Gastrocnemius medialis (tissue), 4 donors: ENCODE data around the gene SORCS1. TPM values are rescaled to one million over a fixed set of nuclear protein-coding genes. Genes with fewer than 3 reads are reported as not detected.

Experiments used
- ATAC-seq, 2 donors: fragments of 150-250 bp; one replicate each; pipeline ENCODE4 v1.9.1; 2016
- DNase-seq, 2 donors: peaks; one replicate each; pipeline ENCODE4 v3.0.0-alpha.2; 2019
- H3K27ac ChIP-seq, 4 donors: fragments of 200-600 bp; sonication (generic); 1 replicate in 1 of 4; 2 replicates in 3 of 4; pipeline ENCODE4 v1.5.1; 2016 to 2018; ENCODE audit warnings: mild to moderate bottlenecking in 2 of 4, moderate library complexity in 1 of 4
- H3K27me3 ChIP-seq, 3 donors: fragments of 200-600 bp; sonication (generic) in 2 of 3; 1 replicate in 1 of 3; 2 replicates in 2 of 3; pipeline versions ENCODE4 v1.5.1 to v1.6.0; 2016 to 2019; ENCODE audit warnings: mild to moderate bottlenecking in 1 of 3, moderate library complexity in 1 of 3
- H3K36me3 ChIP-seq, 2 donors: fragments of 200-600 bp; sonication (generic) in 1 of 2; one replicate each; pipeline ENCODE4 v1.5.1; 2017 to 2018
- H3K4me1 ChIP-seq, 2 donors: fragments of 200-600 bp; sonication (generic) in 1 of 2; one replicate each; pipeline ENCODE4 v1.5.1; 2016 to 2017; ENCODE audit warnings: mild to moderate bottlenecking in 2 of 2
- H3K4me3 ChIP-seq, 4 donors: fragments of 200-600 bp; sonication (generic) in 3 of 4; 1 replicate in 1 of 4; 2 replicates in 3 of 4; pipeline ENCODE4 v1.5.1; 2016 to 2019; ENCODE audit warnings: mild to moderate bottlenecking in 2 of 4
- H3K9me3 ChIP-seq, 3 donors: fragments of 200-600 bp; sonication (generic) in 2 of 3; 1 replicate in 1 of 3; 2 replicates in 2 of 3; pipeline ENCODE4 v1.5.1; 2016 to 2019
- CTCF ChIP-seq, 5 experiments: fragments of 450-650 bp in 3 of 5; fragments of 200-600 bp in 2 of 5; sonication (generic) in 2 of 5; IDR thresholded peaks in 4 of 5; conservative IDR thresholded peaks in 1 of 5; 1 replicate in 4 of 5; 2 replicates in 1 of 5; pipeline ENCODE4 v1.5.1; 2016 to 2019; ENCODE audit warnings: antibody characterized with exemption in 5 of 5, mild to moderate bottlenecking in 3 of 5, moderate library complexity in 3 of 5
- POLR2A ChIP-seq, 2 donors: fragments of 450-650 bp; IDR thresholded peaks; one replicate each; pipeline ENCODE4 v1.6.1; 2017; ENCODE audit warnings: antibody characterized with exemption in 2 of 2, mild to moderate bottlenecking in 2 of 2, moderate library complexity in 2 of 2
- in situ Hi-C, 4 donors: fragments of 200-750 bp; cut with MboI; loops; one replicate each; pipeline versions ENCODE4 v1.15.0 to v1.8.0; 2017; ENCODE audit warnings: low sequenced_read_pairs in 4 of 4
- intact Hi-C: fragments of 100-400 bp; cut with DNase I; formaldehyde crosslinking; loops from one replicate; pipeline ENCODE4 v1.15.1; 2023; ENCODE audit warnings: low total_unique reads
- total RNA-seq, 4 donors: library from RNA; depleted of rRNA; stranded (reverse); fragments of >200 nt; gene quantifications; one replicate each; pipeline versions ENCODE4 v1.1.0 to v1.2.3, GENCODE V29; 2016

Gene SORCS1
- total RNA-seq, 4 donors from 2014 or later: 0.02 to 0.36 (median 0.24) TPM; not detected in 1

- in situ Hi-C loops: no loop called here
- DNase-seq: no peak
Measured at GRCh38 chr10:106528702-106529101, 635.8 kb downstream of the SORCS1 start.

GRCh38 chr10:106525835-106526234 lies 638.7 kb downstream of the SORCS1 start:
- in situ Hi-C loops: no loop called here
- TF ChIP-seq POLR2A (IDR thresholded peaks at IDR 0.05): no peak
- no peak for TF ChIP-seq CTCF (IDR thresholded peaks at IDR 0.05 in 4 of 5, conservative IDR thresholded peaks at IDR 0.05 in 1 of 5)
- DNase-seq (no peak), ATAC-seq (no peak)
- H3K27ac ChIP-seq: no peak overlapping the region
- no peaks in the 10 kb centered on the region for H3K27me3 ChIP-seq
- no peak overlapping the region for H3K4me3 ChIP-seq
- intact Hi-C loops: no loop called here
- H3K4me1 ChIP-seq: no peaks in the 10 kb centered on the region
- no peaks in the 10 kb centered on the region for H3K36me3 ChIP-seq
- no peaks in the 10 kb centered on the region for H3K9me3 ChIP-seq

More at GRCh38 chr10:106528702-106529101, 635.8 kb downstream of the SORCS1 start:
- Histone ChIP-seq H3K4me1 (no peaks in the 10 kb centered on the region), H3K27ac (no peak overlapping the region), H3K27me3 (no peaks in the 10 kb centered on the region), H3K36me3 (no peaks in the 10 kb centered on the region), H3K4me3 (no peak overlapping the region), H3K9me3 (no peaks in the 10 kb centered on the region)
- no peak for TF ChIP-seq POLR2A (IDR thresholded peaks at IDR 0.05)
- no peak for TF ChIP-seq CTCF (IDR thresholded peaks at IDR 0.05 in 4 of 5, conservative IDR thresholded peaks at IDR 0.05 in 1 of 5)
- intact Hi-C loops: no loop called here
- ATAC-seq: no peak
